Measurements from ENCODE around the gene CUL2. TPM values are rescaled to one million over a fixed set of nuclear protein-coding genes. Genes with fewer than 3 reads are reported as not detected.

CUL2 gene
- polyA plus RNA-seq, 1 of the 3 experiments (the other 2 are of a cell fraction), result 13.1 TPM

Small RNAs within 50 kb of the gene (small RNA-seq; reads per million reads assigned to genes)
- gene MIR3611 (0.46 to 72.2 (median 16.3) reads per million in 7 experiments), gene RNU7-77P (0 reads per million in 7 experiments)

Other genes with a start within 250 kb of the CUL2 start
- 41.4 TPM in 2 replicates for gene CREM, start 36.5 kb upstream of the CUL2 start, polyA plus RNA-seq (2012; rRNA removed)
- 29.4 and 35.7 TPM in 2 replicates for gene CCNY, start 246.2 kb upstream of the CUL2 start, polyA plus RNA-seq (2012; rRNA removed)

Data from SK-N-SH (cell line).